HTR-8/SVneo (cell line): ENCODE results near the gene SHROOM3.
A peak's percentile ranks its signal among the peaks of the same experiment; 100 is the strongest.

Source experiments
- DNase-seq: peaks from one replicate; pipeline ENCODE4 v3.0.0; 2011; ENCODE audit warnings: low spot score, mixed read lengths; ENCODE audit not compliant: insufficient read length
- FAIRE-seq: peaks from 2 replicates; lab custom pipeline; 2011; peaks lifted over from hg19 to GRCh38; lab: Jason Lieb, UNC

Gene SHROOM3

GRCh38 chr4:76830612-76830963, 395.6 kb downstream of the SHROOM3 start:
- no peak for FAIRE-seq

DNA sequence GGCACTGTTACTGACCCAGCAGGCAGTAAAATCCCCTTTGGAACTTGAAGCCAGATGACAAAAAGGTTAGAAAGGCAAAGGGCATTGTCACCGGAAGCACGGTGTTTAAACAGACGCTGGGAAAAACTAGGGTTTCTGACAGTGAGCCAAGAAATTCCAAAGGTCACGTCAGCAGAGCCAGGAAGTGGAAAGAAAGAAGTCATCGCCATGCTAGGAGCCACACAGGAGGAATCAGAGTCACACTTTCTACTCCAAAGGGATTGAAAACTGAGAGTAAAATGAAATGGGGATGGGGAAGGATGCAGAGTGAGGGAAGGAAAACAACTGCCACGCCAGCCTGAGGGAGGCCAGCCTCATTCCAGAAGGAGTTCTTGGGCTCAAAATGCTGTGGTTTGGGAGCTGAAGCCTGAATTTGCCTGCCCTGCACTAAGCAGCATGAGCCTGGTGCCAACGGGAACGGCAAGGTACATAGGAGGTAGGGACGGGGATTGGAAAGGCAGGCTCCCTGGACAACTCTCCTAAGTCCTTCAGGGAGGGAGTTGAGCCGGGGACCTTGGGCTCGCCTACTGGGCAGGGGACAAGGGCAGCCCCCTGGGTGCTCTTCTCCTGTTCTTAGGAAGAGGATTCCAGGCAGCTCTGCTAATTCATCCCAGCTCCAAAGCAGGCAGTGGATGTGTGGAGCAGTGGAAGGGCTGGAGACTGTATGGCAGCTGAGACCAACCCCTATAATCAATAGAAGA, 396.1 kb downstream of the SHROOM3 start:
- DNase-seq (peak; percentile 41), FAIRE-seq (no peak)

More at GRCh38 chr4:76830612-76830963, 395.6 kb downstream of the SHROOM3 start:
- DNase-seq: no peak

DNA sequence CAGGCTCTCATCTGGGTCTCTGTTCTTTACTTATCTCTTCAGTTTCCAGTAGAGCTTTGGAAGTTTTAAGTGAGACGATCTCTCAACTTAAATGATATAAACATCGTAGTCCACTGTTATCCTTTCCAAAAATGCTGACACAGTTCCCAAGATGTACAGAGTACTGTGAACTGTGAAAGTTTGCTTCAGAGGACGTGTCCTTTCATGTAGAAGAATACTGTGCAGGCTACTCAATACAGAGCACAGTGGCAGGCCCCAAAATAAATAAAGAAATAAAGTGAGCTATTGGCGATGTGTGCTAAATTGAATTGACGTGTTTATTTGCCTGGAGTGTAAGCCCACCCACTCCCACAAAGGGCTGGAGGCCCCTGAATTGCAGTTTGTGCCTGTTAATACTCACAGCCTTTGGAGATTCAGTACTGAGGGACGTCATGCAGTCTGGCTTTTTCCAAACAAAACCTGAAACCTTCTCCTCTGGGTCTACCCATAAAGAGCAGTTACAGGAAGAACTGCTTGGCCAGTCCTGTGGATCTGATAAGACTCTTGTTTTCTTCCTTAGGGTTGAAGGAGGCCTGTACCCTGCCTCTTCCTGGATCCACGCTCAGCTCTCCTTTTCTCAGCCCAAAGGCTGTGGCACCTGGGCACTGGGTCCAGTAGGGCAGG, 396.8 kb downstream of the SHROOM3 start:
- DNase-seq (no peak), FAIRE-seq (no peak)
